Thymus (tissue), 11 donors: Measurements from ENCODE around the gene RIIAD1. TPM values are rescaled to one million over a fixed set of nuclear protein-coding genes. Genes with fewer than 3 reads are reported as not detected.
"Not testable (repeated sequence)": the region's sequence is repeated elsewhere in the genome, so short reads cannot be mapped to it uniquely, and the experiment has no call there.

Experiments
- DNase-seq, 9 donors: peaks; one replicate each; pipeline ENCODE4 v3.0.0-alpha.2; 2013; ENCODE audit warnings: low spot score in 9 of 9, low read depth in 6 of 9, missing footprints in 1 of 9
- H3K27ac ChIP-seq, 2 donors: one replicate each; pipeline ENCODE4 v1.5.1; 2013; ENCODE audit warnings: control low read depth in 1 of 2, low read depth in 1 of 2, low read length in 1 of 2, mild to moderate bottlenecking in 1 of 2, moderate library complexity in 1 of 2
- H3K27me3 ChIP-seq, 2 donors: one replicate each; pipeline ENCODE4 v1.5.1; 2013; ENCODE audit warnings: low read length in 1 of 2; ENCODE audit not compliant: control insufficient read depth in 2 of 2, insufficient read depth in 1 of 2
- H3K36me3 ChIP-seq, 2 donors: one replicate each; pipeline ENCODE4 v1.5.1; 2013; ENCODE audit warnings: low read length in 1 of 2, mild to moderate bottlenecking in 1 of 2, moderate library complexity in 1 of 2; ENCODE audit not compliant: control insufficient read depth in 2 of 2, insufficient read depth in 2 of 2
- H3K4me1 ChIP-seq, 2 donors: one replicate each; pipeline ENCODE4 v1.5.1; 2013; ENCODE audit warnings: low read length in 2 of 2; ENCODE audit not compliant: control insufficient read depth in 2 of 2, insufficient read depth in 2 of 2
- H3K4me3 ChIP-seq, 2 donors: one replicate each; pipeline ENCODE4 v1.5.1; 2013; ENCODE audit warnings: low read length in 2 of 2, control low read depth in 1 of 2, mild to moderate bottlenecking in 1 of 2
- H3K9me3 ChIP-seq, 2 donors: one replicate each; pipeline ENCODE4 v1.5.1; 2013; ENCODE audit warnings: low read length in 1 of 2, mild to moderate bottlenecking in 1 of 2; ENCODE audit not compliant: control insufficient read depth in 2 of 2, insufficient read depth in 1 of 2
- WGBS: extraction: QIAGEN DNeasy Blood & Tissue Kit; methylation state at CpG from one replicate; pipeline ENCODE4 v1.1.7; 2013; 5-methylcytosine and 5-hydroxymethylcytosine counted together
- polyA plus RNA-seq: library from polyadenylated mRNA; stranded (reverse); fragments of 200-250 nt; gene quantifications from one replicate; pipeline ENCODE4 v1.2.3, GENCODE V29; 2013
- total RNA-seq: library from RNA; stranded (reverse); fragments of 120-200 nt; gene quantifications from one replicate; pipeline ENCODE4 v1.2.4, GENCODE V29; 2013
- donor health status: healthy.

Gene RIIAD1
- total and polyA plus RNA-seq, 2 donors, result 0.21 TPM; not detected in 1

DNA sequence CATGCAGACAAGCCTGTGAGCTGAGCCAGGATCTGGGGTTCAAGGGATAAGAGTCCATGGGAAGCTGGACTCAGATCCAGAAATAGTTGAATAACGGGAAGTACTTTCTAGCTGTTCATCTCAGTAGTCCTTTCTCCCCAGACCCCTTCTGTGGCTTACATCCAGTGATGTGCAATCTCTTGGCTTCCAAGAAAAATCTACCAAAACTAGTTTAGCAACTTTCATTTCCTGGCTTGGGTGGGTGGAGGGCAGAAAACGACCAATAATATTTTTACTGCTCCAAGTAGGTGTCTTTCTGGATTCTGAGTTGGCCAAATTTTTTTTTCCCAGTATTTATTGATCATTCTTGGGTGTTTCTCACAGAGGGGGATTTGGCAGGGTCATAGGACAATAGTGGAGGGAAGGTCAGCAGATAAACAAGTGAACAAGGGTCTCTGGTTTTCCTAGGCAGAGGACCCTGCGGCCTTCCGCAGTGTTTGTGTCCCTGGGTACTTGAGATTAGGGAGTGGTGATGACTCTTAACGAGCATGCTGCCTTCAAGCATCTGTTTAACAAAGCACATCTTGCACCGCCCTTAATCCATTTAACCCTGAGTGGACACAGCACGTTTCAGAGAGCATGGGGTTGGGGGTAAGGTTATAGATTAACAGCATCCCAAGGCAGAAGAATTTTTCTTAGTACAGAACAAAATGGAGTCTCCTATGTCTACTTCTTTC, 47.2 kb downstream of the RIIAD1 start:
- not testable (repeated sequence) for H3K27me3 ChIP-seq, H3K4me1 ChIP-seq, H3K36me3 ChIP-seq, H3K27ac ChIP-seq, DNase-seq, H3K9me3 ChIP-seq, H3K4me3 ChIP-seq
- 88% methylated on average over 2 of the region's 7 CpGs for WGBS

DNA sequence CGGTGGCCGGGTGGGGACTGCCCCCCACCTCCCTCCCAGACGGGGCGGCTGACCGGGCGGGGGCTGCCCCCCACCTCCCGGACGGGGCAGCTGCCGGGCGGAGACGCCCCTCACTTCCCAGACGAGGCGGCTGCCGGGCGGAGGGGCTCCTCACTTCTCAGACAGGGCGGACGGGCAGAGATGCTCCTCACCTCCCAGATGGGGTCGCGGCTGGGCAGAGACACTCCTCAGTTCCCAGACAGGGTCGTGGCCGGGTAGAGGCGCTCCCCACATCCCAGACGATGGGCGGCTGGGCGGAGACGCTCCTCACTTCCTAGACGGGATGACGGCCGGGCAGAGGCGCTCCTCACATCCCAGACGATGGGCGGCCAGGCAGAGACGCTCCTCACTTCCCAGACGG, 47.9 kb downstream of the RIIAD1 start:
- not testable (repeated sequence) for DNase-seq, H3K9me3 ChIP-seq, H3K4me3 ChIP-seq, H3K36me3 ChIP-seq, H3K27ac ChIP-seq, H3K27me3 ChIP-seq, H3K4me1 ChIP-seq
- WGBS, result 95% methylated on average over 33 of the region's 34 CpGs

DNA sequence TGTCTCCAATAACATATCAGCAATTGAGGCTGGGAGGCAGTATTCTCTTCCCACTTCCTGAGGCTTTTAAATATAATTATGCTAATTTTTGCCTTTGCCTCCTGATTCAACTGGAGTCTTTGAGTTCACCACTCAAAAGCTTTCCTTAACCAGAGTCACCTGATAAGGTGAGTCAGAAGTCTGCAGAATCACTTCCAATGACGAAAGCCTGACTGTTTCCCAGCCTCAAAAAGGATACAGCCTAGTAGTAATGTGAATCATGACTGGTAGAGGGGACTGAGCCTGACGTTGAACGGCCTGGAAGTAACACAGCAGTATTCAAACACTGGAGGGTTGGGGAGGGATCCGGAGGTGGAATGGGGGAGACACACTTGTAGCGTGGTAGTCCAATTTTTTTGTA, 52.4 kb downstream of the RIIAD1 start:
- Histone ChIP-seq H3K27ac (no peak overlapping the region), H3K4me1 (no peaks in the 10 kb centered on the region), H3K36me3 (peaks cover 17 to 37% of the 10 kb centered on the region in 2 donors), H3K27me3 (no peaks in the 10 kb centered on the region), H3K4me3 (no peak overlapping the region), H3K9me3 (no peaks in the 10 kb centered on the region)
- 93% methylated on average over 5 of the region's 5 CpGs for WGBS
- no peak for DNase-seq

DNA sequence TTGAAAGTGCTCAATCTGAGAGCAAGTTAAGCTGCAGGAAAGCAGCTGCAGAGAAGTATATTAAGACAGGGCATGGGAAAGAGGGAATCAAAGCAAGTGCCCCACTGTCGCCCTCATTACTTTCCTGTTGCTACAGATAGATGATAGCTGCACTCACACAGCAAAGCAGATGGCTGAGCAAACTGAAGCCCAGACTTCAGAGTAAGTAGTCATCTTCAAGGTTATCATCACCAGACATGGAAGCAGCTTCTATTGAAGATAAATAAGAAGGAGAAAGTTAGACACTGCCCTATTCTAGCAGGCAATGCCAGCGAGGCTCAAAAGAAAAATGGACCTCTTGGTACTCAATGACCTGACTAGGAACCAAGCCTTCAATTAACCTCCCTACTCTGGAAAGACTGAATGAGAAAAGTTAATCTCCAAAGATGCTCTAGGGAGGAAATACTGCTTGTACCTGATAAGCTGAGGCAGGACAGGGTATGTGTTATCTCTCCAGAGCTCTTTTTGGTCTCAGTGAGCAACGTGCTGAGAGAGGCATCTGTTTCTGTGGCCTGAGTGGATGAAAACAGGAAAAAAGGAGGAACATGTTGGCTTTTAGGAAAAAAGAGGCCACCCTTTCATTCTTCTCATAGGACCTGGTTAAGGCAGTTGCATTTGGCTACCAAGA, 53.1 kb downstream of the RIIAD1 start:
- H3K27ac ChIP-seq, result no peak overlapping the region
- H3K4me3 ChIP-seq, result no peak overlapping the region
- H3K4me1 ChIP-seq, result peaks cover 0 to 1% of the 10 kb centered on the region in 2 donors
- no peak for DNase-seq
- H3K36me3 ChIP-seq, result peaks cover 17 to 42% of the 10 kb centered on the region in 2 donors
- no peaks in the 10 kb centered on the region for H3K27me3 ChIP-seq
- 70% methylated on average over 3 of the region's 3 CpGs for WGBS
- no peaks in the 10 kb centered on the region for H3K9me3 ChIP-seq

DNA sequence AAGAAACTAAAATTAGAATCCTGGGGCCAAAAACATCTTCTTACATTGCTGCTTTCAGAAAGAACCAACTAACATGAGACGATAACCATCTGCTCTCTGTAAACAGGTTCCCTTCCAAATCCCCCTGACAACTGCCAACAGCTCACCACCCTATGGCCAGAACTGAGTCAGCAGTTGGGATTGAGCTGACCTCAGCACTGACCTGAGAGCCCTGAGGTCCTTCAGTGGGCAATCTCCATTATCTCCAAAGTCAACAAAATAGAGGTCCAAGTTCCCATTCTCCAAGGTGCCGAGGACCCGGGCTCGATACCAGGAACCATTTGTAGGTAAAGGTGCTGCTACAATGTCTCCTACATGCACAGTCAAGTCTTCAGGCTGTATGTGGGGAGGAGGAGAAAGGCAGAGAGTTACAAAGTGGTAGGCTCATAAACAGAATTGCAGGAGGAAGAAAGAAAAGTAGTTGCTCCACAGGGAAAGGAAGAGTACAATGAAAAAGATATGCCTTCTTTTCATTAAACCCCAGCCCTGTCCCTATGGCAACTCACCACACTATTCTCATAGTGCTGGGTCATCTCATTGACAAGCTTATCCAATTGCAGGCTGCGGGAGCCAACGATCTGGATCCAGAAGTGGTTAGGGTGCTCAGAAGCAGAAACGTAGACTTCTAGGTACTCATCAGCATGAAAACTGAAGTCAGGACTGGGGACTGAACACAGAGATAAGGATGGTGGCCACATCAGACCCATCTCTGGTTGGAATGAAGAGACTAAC, 54.8 kb downstream of the RIIAD1 start:
- Histone ChIP-seq H3K9me3 (no peaks in the 10 kb centered on the region), H3K4me1 (peaks cover 5 to 8% of the 10 kb centered on the region in 2 donors), H3K36me3 (peaks cover 17 to 42% of the 10 kb centered on the region in 2 donors), H3K27ac (no peak overlapping the region), H3K27me3 (no peaks in the 10 kb centered on the region), H3K4me3 (no peak overlapping the region)
- no peak for DNase-seq
- 99% methylated on average over 7 of the region's 7 CpGs for WGBS

DNA sequence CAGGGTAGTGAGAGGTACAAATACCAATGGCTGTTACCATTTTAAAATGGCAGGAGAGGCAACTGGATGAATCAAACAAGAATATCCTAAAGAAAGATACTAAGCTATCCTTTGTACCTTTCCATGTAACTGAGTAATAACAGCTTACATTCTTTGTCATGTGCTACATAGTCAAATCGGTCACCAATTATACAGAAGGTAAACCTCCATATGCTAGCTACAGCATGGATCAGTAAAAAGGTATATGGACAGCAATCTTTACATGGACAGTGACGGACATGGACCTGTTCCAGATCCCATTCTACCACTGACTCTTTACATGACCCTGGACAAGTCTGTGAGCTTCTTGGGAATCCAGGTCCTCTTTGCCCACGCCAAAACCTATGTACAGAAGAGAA, 55.3 kb downstream of the RIIAD1 start:
- H3K9me3 ChIP-seq, result no peaks in the 10 kb centered on the region
- WGBS, result 81% methylated on average over 3 of the region's 3 CpGs
- no peaks in the 10 kb centered on the region for H3K27me3 ChIP-seq
- H3K36me3 ChIP-seq, result peaks cover 21 to 42% of the 10 kb centered on the region in 2 donors
- H3K27ac ChIP-seq, result no peak overlapping the region
- H3K4me1 ChIP-seq, result peaks cover 7 to 8% of the 10 kb centered on the region in 2 donors
- DNase-seq, result no peak
- no peak overlapping the region for H3K4me3 ChIP-seq

DNA sequence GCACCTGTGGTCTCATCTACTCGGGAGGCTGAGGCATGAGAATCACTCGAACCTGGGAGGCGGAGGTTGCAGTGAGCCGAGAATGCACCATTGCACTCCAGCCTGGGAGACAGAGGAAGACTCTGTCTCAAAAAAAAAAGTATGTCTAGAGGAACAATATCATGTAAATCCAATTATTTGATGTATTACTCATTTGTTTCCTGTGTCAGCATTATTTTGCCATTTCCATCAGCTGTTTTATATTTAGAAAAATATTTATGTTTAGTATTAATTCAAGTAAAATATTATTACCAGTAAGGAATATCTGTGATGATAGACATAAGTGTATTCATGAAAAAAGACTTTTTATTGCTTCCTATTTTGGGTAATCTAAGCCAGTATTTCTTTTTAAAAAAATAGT, 56.0 kb downstream of the RIIAD1 start:
- Histone ChIP-seq H3K9me3 (no peaks in the 10 kb centered on the region), H3K4me1 (peaks cover 8% of the 10 kb centered on the region in 2 donors), H3K4me3 (no peak overlapping the region), H3K27ac (no peak overlapping the region), H3K27me3 (no peaks in the 10 kb centered on the region), H3K36me3 (peaks cover 22 to 42% of the 10 kb centered on the region in 2 donors)
- no peak for DNase-seq
- WGBS, result 98% methylated on average over 4 of the region's 4 CpGs
